Activated CD8-positive, alpha-beta memory T cell treated with anti-CD3 and anti-CD28 coated beads, Interleukin-2, amount 50 U/mL, for 4 hours (primary cell): ENCODE results near the gene WFDC12.
"Not testable (repeated sequence)": the region's sequence is repeated elsewhere in the genome, so short reads cannot be mapped to it uniquely, and the experiment has no call there.

ENCODE experiments used
- DNase-seq: peaks from one replicate; pipeline ENCODE4 v3.0.0-alpha.2; 2020

The WFDC12 gene

GRCh38 chr20:45124365-45124764, at the start of gene WFDC12:
Gene WFDC12, minus strand, starts transcription at chr20:45124465. Its CDS starts 18 bp downstream, at chr20:45124447.
- no peak for DNase-seq

GRCh38 chr20:45173522-45173921, 49.3 kb upstream of the WFDC12 start:
- no peak for DNase-seq

- DNase-seq = no peak
Observed at GRCh38 chr20:45164906-45165305, 40.6 kb upstream of the WFDC12 start.

DNA sequence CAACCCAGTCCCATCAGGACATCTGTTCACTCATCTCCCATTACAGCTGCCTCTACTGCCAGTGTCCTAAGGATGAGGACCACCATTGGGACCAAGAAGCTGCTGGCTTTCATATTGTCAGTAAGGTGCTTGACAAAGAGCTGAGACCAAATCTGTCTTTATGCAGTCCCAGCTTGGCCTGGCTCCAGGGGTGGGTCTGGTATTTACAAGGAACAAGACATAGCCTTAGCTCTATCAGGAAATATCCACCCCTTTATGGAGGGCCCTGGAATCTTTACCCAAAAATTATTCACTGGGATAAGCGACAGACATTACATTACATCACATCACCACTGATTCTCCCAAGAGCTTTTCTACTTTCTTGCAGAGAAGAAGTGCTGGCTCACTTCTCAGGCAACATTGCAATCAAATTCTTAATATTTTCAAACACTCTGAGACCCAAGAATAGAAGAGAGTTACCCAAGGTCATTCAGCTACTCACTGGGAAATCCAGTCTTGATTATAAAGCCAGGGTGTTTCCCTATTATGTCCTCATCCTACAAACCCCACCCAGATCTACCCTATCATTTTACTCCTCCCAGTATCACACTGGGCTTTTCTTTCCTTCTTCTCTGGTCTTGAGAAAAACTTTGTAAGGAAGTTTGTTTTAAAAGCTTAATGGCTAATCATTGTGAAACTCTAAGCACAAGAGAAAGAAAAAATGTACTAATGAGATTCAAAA, 39.0 kb upstream of the WFDC12 start:
- no peak for DNase-seq

GRCh38 chr20:45157962-45158361, 33.7 kb upstream of the WFDC12 start:
- DNase-seq = no peak

GRCh38 chr20:45156713-45157112, 32.4 kb upstream of the WFDC12 start:
- DNase-seq = no peak

- not testable (repeated sequence) for DNase-seq
Observed at GRCh38 chr20:45154794-45155193, 30.5 kb upstream of the WFDC12 start.

DNA sequence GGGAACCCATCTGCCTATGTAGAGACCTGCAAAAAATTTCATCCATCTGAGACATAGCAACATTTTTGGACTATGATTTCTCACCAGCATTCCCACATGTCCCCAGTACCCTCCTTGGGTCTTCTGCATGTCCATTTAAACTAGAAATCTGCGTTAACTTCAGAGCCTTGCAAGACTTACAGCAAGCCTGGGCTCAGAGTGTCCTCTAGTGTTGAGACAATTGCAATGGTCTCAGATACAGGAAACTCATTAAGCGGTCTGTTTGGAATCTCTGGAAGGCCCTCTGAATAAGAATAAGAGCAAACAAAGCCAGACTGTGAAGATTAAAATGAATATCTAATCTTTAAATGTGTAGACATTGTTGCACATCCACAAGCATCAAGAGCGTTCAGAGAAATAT, 29.9 kb upstream of the WFDC12 start:
- DNase-seq = no peak

DNA sequence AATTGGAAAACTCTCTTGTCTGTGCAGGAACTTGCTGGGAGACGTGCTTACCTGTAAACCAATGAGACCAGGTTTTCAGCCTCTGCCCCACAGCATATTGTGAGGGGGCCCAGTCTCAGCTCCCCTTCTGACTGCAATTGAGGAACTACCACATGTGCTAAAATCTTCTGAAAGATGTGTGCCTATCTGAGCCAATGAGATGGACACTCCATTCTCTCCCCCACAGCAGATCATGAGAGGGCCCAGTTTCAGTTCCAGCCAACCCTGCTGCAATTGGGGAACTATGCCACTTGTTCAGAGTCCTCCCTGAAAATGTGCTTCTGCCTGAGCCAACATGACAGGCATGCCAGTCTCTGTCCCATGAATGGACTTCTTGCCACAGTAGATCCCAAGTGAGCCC, 29.5 kb upstream of the WFDC12 start:
- no peak for DNase-seq

GRCh38 chr20:45153147-45153546, 28.9 kb upstream of the WFDC12 start:
- no peak for DNase-seq

- DNase-seq = no peak
Observed at GRCh38 chr20:45152405-45152804, 28.1 kb upstream of the WFDC12 start.

DNA sequence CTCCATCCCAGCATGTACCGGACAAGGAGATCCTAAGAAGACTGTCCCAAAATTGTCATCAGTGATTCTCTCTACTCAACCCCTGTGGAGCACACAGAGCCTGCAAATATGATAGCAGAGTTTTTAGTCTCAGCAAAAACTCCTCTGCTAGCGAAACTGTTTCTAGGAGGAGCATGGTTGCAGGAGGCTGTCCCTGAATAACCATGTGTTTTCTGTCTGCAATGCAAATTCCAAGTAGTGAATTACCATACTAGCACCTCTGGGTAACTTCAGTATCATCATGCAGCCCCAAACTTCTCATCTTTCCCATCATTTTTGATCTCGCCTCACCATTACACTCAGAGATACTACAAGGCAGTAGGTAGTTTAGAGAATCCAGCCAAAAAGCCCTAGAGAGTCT, 24.8 kb upstream of the WFDC12 start:
- no peak for DNase-seq

DNA sequence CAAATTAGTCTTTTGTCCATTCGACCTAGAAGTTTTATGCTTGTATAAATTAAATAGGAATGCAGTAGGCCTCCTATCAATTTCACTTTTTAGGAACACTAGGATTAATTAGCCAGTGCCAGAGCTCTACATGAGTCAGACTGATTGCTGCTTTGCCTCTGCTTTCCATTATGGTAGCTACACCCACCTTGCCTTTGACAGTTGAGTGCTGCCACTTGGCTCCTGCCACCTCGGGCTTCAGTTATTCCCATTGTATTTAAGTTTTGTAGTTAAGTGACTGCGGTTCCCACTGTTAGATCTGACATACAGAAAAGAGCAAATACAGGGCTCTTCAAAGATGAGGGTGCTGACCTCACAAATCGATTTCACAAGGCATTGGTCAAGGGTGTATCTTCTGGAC, 16.6 kb upstream of the WFDC12 start:
- no peak for DNase-seq

DNA sequence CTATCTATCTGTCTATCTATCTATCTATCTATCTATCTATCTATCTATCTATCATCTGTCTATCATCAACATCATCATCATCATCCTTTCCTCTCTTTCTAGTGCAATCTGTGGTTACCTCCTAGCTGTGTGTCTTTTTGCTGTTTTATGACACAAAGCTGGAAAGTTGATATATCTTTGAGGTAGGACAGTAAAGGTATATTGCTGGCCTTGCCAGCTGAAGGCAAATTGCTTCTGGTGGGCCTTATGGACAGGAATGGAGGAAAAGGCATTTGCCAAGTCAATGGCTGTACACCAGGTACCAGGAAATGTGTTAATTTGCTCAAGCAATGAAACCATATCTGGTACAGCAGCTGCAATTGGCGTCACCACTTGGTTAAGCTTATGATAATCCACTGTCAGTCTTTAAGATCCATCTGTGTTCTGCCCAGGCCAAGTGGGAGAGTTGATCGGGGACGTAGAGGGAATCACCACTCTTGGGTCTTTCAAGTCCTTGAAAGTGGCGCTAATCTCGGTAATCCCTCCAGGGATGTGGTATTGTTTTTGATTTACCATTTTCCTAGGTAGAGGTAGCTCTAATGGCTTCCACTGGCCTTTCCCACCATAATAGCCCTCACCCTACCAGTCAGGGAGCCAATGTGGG, 15.6 kb upstream of the WFDC12 start:
- not testable (repeated sequence) for DNase-seq

GRCh38 chr20:45138561-45139300, 14.5 kb upstream of the WFDC12 start:
- peak; percentile 40 for DNase-seq

GRCh38 chr20:45136911-45137310, 12.6 kb upstream of the WFDC12 start:
- DNase-seq = no peak

DNA sequence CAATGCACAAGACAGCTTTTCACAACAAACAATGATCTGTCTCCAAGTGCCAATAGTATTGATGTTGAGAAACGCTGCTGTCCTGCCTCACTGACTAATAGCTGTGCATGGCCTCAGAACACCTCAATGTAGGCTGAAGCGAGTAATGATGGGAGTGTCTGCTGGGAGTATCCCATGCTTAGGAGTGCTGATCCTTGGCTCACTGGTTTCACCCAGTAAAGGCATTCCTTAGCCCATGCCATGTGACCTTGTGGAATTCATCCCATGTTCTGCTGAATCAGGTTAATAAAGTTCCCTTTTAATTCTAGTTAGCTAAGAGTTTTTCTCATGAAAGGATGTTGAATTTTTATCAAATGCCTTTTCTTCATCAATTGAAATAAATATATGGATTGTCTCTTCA, 3.8 kb upstream of the WFDC12 start:
- DNase-seq = no peak

GRCh38 chr20:45121388-45121787, 2.9 kb downstream of the WFDC12 start:
- no peak for DNase-seq

- no peak for DNase-seq
Observed at GRCh38 chr20:45119556-45120266, 4.6 kb downstream of the WFDC12 start.

GRCh38 chr20:45118028-45118427, 6.2 kb downstream of the WFDC12 start:
- DNase-seq = no peak

GRCh38 chr20:45117581-45117980, 6.7 kb downstream of the WFDC12 start:
- no peak for DNase-seq

GRCh38 chr20:45115829-45116228, 8.4 kb downstream of the WFDC12 start:
- DNase-seq = no peak

GRCh38 chr20:45115386-45115774, 8.9 kb downstream of the WFDC12 start:
- no peak for DNase-seq
